T-helper 1 cell treated with Interleukin-12 subunit alpha and Interleukin-12 subunit beta and Interleukin-4 antibody, amounts not matched to agents 30 μg/mL and 1 μg/mL, for 36 hours (primary cell): ENCODE results near the gene SHLD1.
A peak's percentile ranks its signal among the peaks of the same experiment; 100 is the strongest.

Source experiments
- H3K27ac Mint-ChIP-seq: one replicate; pipeline ENCODE4 v1.8.0; 2021; ENCODE audit warnings: mild to moderate bottlenecking, mixed read lengths
- H3K27me3 Mint-ChIP-seq: one replicate; pipeline ENCODE4 v1.8.0; 2021; ENCODE audit warnings: low read depth, mixed read lengths
- H3K36me3 Mint-ChIP-seq: one replicate; pipeline ENCODE4 v1.8.0; 2021; ENCODE audit warnings: low read depth, mixed read lengths
- H3K4me1 Mint-ChIP-seq: one replicate; pipeline ENCODE4 v1.8.0; 2021; ENCODE audit warnings: low read depth, mixed read lengths
- H3K4me3 Mint-ChIP-seq: one replicate; pipeline ENCODE4 v1.8.0; 2021; ENCODE audit warnings: mild to moderate bottlenecking, moderate library complexity, mixed read lengths
- H3K9me3 Mint-ChIP-seq: one replicate; pipeline ENCODE4 v1.8.0; 2021; ENCODE audit warnings: mixed read lengths

Gene SHLD1

GRCh38 chr20:5833309-5833941 lies 83.2 kb downstream of the SHLD1 start:
- no peak overlapping the region for H3K4me3 Mint-ChIP-seq
- H3K36me3 Mint-ChIP-seq, result no peaks in the 10 kb centered on the region
- peaks cover 4% of the 10 kb centered on the region for H3K9me3 Mint-ChIP-seq
- no peak overlapping the region for H3K27ac Mint-ChIP-seq
- H3K27me3 Mint-ChIP-seq, result no peaks in the 10 kb centered on the region
- H3K4me1 Mint-ChIP-seq, result peaks cover 17% of the 10 kb centered on the region

- Mint-ChIP-seq H3K4me1 (peaks cover 17% of the 10 kb centered on the region), H3K36me3 (no peaks in the 10 kb centered on the region), H3K4me3 (no peak overlapping the region), H3K27ac (no peak overlapping the region), H3K27me3 (no peaks in the 10 kb centered on the region), H3K9me3 (peaks cover 4% of the 10 kb centered on the region)
These were observed 84.3 kb downstream of the SHLD1 start for GRCh38 chr20:5834436-5835005.

- Mint-ChIP-seq H3K27me3 (no peaks in the 10 kb centered on the region), H3K9me3 (peaks cover 4% of the 10 kb centered on the region), H3K4me3 (no peak overlapping the region), H3K36me3 (no peaks in the 10 kb centered on the region), H3K4me1 (peaks cover 17% of the 10 kb centered on the region), H3K27ac (no peak overlapping the region)
These were observed 85.2 kb downstream of the SHLD1 start for GRCh38 chr20:5835321-5835821.

- Mint-ChIP-seq H3K9me3 (peaks cover 4% of the 10 kb centered on the region), H3K4me3 (no peak overlapping the region), H3K4me1 (peaks cover 17% of the 10 kb centered on the region), H3K36me3 (no peaks in the 10 kb centered on the region), H3K27ac (no peak overlapping the region), H3K27me3 (no peaks in the 10 kb centered on the region)
These were observed 85.7 kb downstream of the SHLD1 start for GRCh38 chr20:5835871-5836270.

- Mint-ChIP-seq H3K27ac (no peak overlapping the region), H3K4me3 (no peak overlapping the region), H3K4me1 (peaks cover 17% of the 10 kb centered on the region), H3K36me3 (no peaks in the 10 kb centered on the region), H3K9me3 (peaks cover 4% of the 10 kb centered on the region), H3K27me3 (no peaks in the 10 kb centered on the region)
These were observed 86.4 kb downstream of the SHLD1 start for GRCh38 chr20:5836569-5836968.

GRCh38 chr20:5840411-5841002 lies 90.3 kb downstream of the SHLD1 start:
- Mint-ChIP-seq H3K4me3 (no peak overlapping the region), H3K27ac (no peak overlapping the region), H3K9me3 (no peaks in the 10 kb centered on the region), H3K4me1 (peaks cover 35% of the 10 kb centered on the region), H3K27me3 (no peaks in the 10 kb centered on the region), H3K36me3 (peaks cover 2% of the 10 kb centered on the region)

GRCh38 chr20:5841522-5841921 lies 91.3 kb downstream of the SHLD1 start:
- Mint-ChIP-seq H3K4me1 (peaks cover 33% of the 10 kb centered on the region), H3K27me3 (no peaks in the 10 kb centered on the region), H3K27ac (no peak overlapping the region), H3K36me3 (peaks cover 2% of the 10 kb centered on the region), H3K4me3 (no peak overlapping the region), H3K9me3 (no peaks in the 10 kb centered on the region)

GRCh38 chr20:5842465-5842864 lies 92.3 kb downstream of the SHLD1 start:
- Mint-ChIP-seq H3K27me3 (no peaks in the 10 kb centered on the region), H3K9me3 (no peaks in the 10 kb centered on the region), H3K4me1 (peaks cover 30% of the 10 kb centered on the region), H3K4me3 (no peak overlapping the region), H3K36me3 (peaks cover 2% of the 10 kb centered on the region), H3K27ac (no peak overlapping the region)

- Mint-ChIP-seq H3K4me3 (no peak overlapping the region), H3K9me3 (no peaks in the 10 kb centered on the region), H3K36me3 (peaks cover 2% of the 10 kb centered on the region), H3K27me3 (no peaks in the 10 kb centered on the region), H3K4me1 (peaks cover 30% of the 10 kb centered on the region), H3K27ac (no peak overlapping the region)
These were observed 92.9 kb downstream of the SHLD1 start for GRCh38 chr20:5843054-5843592.

- Mint-ChIP-seq H3K27me3 (no peaks in the 10 kb centered on the region), H3K4me3 (peak overlapping the region; percentile 47), H3K36me3 (peaks cover 2% of the 10 kb centered on the region), H3K27ac (peak overlapping the region; percentile 65), H3K9me3 (no peaks in the 10 kb centered on the region), H3K4me1 (peaks cover 33% of the 10 kb centered on the region)
These were observed 94.0 kb downstream of the SHLD1 start for GRCh38 chr20:5844063-5844681.

GRCh38 chr20:5845681-5846615 lies 95.7 kb downstream of the SHLD1 start:
- no peaks in the 10 kb centered on the region for H3K27me3 Mint-ChIP-seq
- H3K9me3 Mint-ChIP-seq, result no peaks in the 10 kb centered on the region
- peaks cover 2% of the 10 kb centered on the region for H3K36me3 Mint-ChIP-seq
- H3K4me1 Mint-ChIP-seq, result peaks cover 33% of the 10 kb centered on the region
- no peak overlapping the region for H3K27ac Mint-ChIP-seq
- no peak overlapping the region for H3K4me3 Mint-ChIP-seq

GRCh38 chr20:5848711-5849505 lies 98.7 kb downstream of the SHLD1 start:
- Mint-ChIP-seq H3K36me3 (no peaks in the 10 kb centered on the region), H3K4me3 (no peak overlapping the region), H3K27ac (no peak overlapping the region), H3K9me3 (no peaks in the 10 kb centered on the region), H3K4me1 (peaks cover 17% of the 10 kb centered on the region), H3K27me3 (no peaks in the 10 kb centered on the region)

GRCh38 chr20:5855939-5856338 lies 105.7 kb downstream of the SHLD1 start:
- Mint-ChIP-seq H3K4me1 (no peaks in the 10 kb centered on the region), H3K9me3 (no peaks in the 10 kb centered on the region), H3K27me3 (no peaks in the 10 kb centered on the region), H3K36me3 (no peaks in the 10 kb centered on the region), H3K27ac (no peak overlapping the region), H3K4me3 (no peak overlapping the region)
